ENCODE results near the gene MACROD1.

DNA sequence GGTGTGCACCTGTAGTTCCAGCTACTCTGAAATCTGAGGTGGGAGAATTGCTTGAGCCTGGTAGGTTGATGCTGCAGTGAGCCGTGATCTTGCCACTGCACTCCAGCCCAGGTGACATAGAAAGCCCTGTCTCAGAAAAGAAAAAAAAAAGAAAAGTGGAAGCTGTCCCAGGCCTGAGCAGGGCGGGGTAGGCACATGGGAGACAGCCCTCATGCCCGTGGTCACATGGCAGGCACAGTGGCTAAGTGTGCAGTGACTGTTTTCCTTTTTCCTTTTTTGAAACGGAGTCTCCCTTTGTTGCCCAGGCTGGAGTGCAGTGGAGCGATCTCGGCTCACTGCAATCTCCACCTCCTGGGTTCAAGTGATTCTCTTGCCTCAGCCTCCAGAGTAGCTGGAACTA lies 171.9 kb downstream of the MACROD1 start:
- TF ChIP-seq TBL1XR1 (IDR thresholded peaks at IDR 0.05; ENCODE audit: low read depth, low read length): no peak
- TF ChIP-seq PML (IDR thresholded peaks at IDR 0.05; ENCODE audit: low read length): no peak
- no peak for TF ChIP-seq YY1 (IDR thresholded peaks at IDR 0.05; ENCODE audit: low read depth, low read length)
- no peak for TF ChIP-seq SREBF2 (IDR thresholded peaks at IDR 0.05; ENCODE audit: low read length)
- TF ChIP-seq EZH2 (IDR thresholded peaks at IDR 0.05; ENCODE audit: borderline replicate concordance, control insufficient read depth, low read depth, low read length): no peak
- TF ChIP-seq SMC3 (IDR thresholded peaks at IDR 0.05; ENCODE audit: borderline replicate concordance, low read length): no peak
- no peak for TF ChIP-seq POLR2A (IDR thresholded peaks at IDR 0.05; ENCODE audit: low read depth, low read length)
- no peak for TF ChIP-seq IRF4 (IDR thresholded peaks at IDR 0.05; ENCODE audit: low read depth, low read length)
- TF ChIP-seq RUNX3 (IDR thresholded peaks at IDR 0.05; ENCODE audit: low read length): no peak
- no peak for TF ChIP-seq RELA (IDR thresholded peaks at IDR 0.05; ENCODE audit: borderline replicate concordance, partially characterized antibody)
- TF ChIP-seq, protein P1, sequence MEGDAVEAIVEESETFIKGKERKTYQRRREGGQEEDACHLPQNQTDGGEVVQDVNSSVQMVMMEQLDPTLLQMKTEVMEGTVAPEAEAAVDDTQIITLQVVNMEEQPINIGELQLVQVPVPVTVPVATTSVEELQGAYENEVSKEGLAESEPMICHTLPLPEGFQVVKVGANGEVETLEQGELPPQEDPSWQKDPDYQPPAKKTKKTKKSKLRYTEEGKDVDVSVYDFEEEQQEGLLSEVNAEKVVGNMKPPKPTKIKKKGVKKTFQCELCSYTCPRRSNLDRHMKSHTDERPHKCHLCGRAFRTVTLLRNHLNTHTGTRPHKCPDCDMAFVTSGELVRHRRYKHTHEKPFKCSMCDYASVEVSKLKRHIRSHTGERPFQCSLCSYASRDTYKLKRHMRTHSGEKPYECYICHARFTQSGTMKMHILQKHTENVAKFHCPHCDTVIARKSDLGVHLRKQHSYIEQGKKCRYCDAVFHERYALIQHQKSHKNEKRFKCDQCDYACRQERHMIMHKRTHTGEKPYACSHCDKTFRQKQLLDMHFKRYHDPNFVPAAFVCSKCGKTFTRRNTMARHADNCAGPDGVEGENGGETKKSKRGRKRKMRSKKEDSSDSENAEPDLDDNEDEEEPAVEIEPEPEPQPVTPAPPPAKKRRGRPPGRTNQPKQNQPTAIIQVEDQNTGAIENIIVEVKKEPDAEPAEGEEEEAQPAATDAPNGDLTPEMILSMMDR (IDR thresholded peaks at IDR 0.05 in 2 of 3, conservative IDR thresholded peaks at IDR 0.05 in 1 of 3; ENCODE audit: control insufficient read depth in 2 of 3, extremely low read depth in 1 of 3, insufficient read depth in 1 of 3, low read depth in 3 of 3, low read length in 3 of 3): no peak
- no peak for TF ChIP-seq CHD1 (IDR thresholded peaks at IDR 0.05; ENCODE audit: low read depth, low read length)
- no peak for TF ChIP-seq MYC (IDR thresholded peaks at IDR 0.05; ENCODE audit: insufficient read depth, insufficient read length, insufficient replicate concordance, low read length, severe bottlenecking)
- no peak for TF ChIP-seq BRCA1 (IDR thresholded peaks at IDR 0.05; ENCODE audit: low read depth, low read length)

Measured in GM12878 (cell line).